SK-N-SH (cell line): ENCODE results near the gene OGDHL. TPM values are rescaled to one million over a fixed set of nuclear protein-coding genes. Genes with fewer than 3 reads are reported as not detected.

Experiments
- CTCF ChIA-PET: fragments of 300-600, 350-600 bp; formaldehyde crosslinking; extraction: SDS; loops from one replicate; lab custom pipeline; 2021; lab: Yijun Ruan, JAX
- POLR2A ChIA-PET: fragments of 350-600 bp; sonication (Branson Sonifier 250); formaldehyde crosslinking; extraction: SDS; loops from one replicate; lab custom pipeline; 2020; ENCODE audit warnings: antibody characterized with exemption, inconsistent platforms; lab: Yijun Ruan, JAX
- DNase-seq: peaks from one replicate; pipeline ENCODE4 v3.0.0; 2012
- H2AFZ ChIP-seq: fragments of 200-600 bp; sonication (generic); 2 replicates; pipeline ENCODE4 v1.8.1; 2016; ENCODE audit warnings: antibody characterized with exemption, mild to moderate bottlenecking, low read depth
- H3F3A ChIP-seq: fragments of 200-600 bp; sonication (generic); replicated peaks from 2 replicates; pipeline ENCODE3; 2016; ENCODE audit warnings: antibody characterized with exemption, mild to moderate bottlenecking; ENCODE audit not compliant: insufficient read depth
- H3K27ac ChIP-seq, 2 experiments: fragments of 200-500 bp in 1 of 2; fragments of 200-600 bp in 1 of 2; sonication (Bioruptor generic) in 1 of 2; sonication (generic), shearing (Covaris generic) in 1 of 2; 2 replicates each; pipeline versions ENCODE4 v1.5.1 to v1.6.1; 2014 to 2016; ENCODE audit warnings: low read depth in 2 of 2, inconsistent platforms in 1 of 2, low read length in 1 of 2, mild to moderate bottlenecking in 1 of 2, mixed read lengths in 1 of 2
- H3K27me3 ChIP-seq: fragments of 200-600 bp; sonication (generic), shearing (Covaris generic); 2 replicates; pipeline ENCODE4 v1.6.1; 2016; ENCODE audit warnings: mixed run types; ENCODE audit not compliant: insufficient read depth
- H3K36me3 ChIP-seq, 2 experiments: fragments of 200-500 bp in 1 of 2; fragments of 200-600 bp in 1 of 2; sonication (Bioruptor generic) in 1 of 2; sonication (generic) in 1 of 2; replicated peaks in 1 of 2; 2 replicates each; pipeline versions ENCODE3 to v1.5.1; 2014 to 2016; ENCODE audit warnings: low read length in 1 of 2, mild to moderate bottlenecking in 1 of 2; ENCODE audit not compliant: insufficient read depth in 2 of 2, control insufficient read depth in 1 of 2
- H3K4me1 ChIP-seq, 2 experiments: fragments of 200-500 bp in 1 of 2; fragments of 200-600 bp in 1 of 2; sonication (Bioruptor generic) in 1 of 2; sonication (generic), shearing (Covaris generic) in 1 of 2; 2 replicates each; pipeline versions ENCODE4 v1.5.1 to v1.6.1; 2014 to 2016; ENCODE audit warnings: low read depth in 1 of 2, low read length in 1 of 2, mixed run types in 1 of 2; ENCODE audit not compliant: insufficient read depth in 2 of 2, control insufficient read depth in 1 of 2
- H3K4me2 ChIP-seq: fragments of 200-600 bp; sonication (generic), shearing (Covaris generic); 2 replicates; pipeline ENCODE4 v1.6.1; 2017; ENCODE audit warnings: mixed run types
- H3K4me3 ChIP-seq, 2 experiments: fragments of 200-500 bp in 1 of 2; fragments of 200-600 bp in 1 of 2; sonication (Bioruptor generic) in 1 of 2; sonication (generic), shearing (Covaris generic) in 1 of 2; 2 replicates each; pipeline versions ENCODE4 v1.5.1 to v1.8.1; 2014 to 2016; ENCODE audit warnings: low read depth in 2 of 2, inconsistent platforms in 1 of 2, low read length in 1 of 2, mild to moderate bottlenecking in 1 of 2, mixed read lengths in 1 of 2, moderate library complexity in 1 of 2
- H3K79me2 ChIP-seq: fragments of 200-600 bp; sonication (generic); 2 replicates; pipeline ENCODE4 v1.8.1; 2017; ENCODE audit warnings: mild to moderate bottlenecking; ENCODE audit not compliant: insufficient read depth
- H3K9ac ChIP-seq: fragments of 200-600 bp; sonication (generic); 2 replicates; pipeline ENCODE4 v1.6.1; 2017; ENCODE audit warnings: mixed run types
- H3K9me2 ChIP-seq: fragments of 200-600 bp; sonication (generic); 2 replicates; pipeline ENCODE4 v1.6.1; 2017; ENCODE audit warnings: mixed run types
- H3K9me3 ChIP-seq: fragments of 200-600 bp; sonication (generic); 2 replicates; pipeline ENCODE4 v1.6.1; 2017; ENCODE audit warnings: mixed run types, mild to moderate bottlenecking, moderate library complexity
- H4K20me1 ChIP-seq: fragments of 200-600 bp; sonication (generic); 2 replicates; pipeline ENCODE4 v1.6.1; 2017; ENCODE audit warnings: mild to moderate bottlenecking, mixed run types; ENCODE audit not compliant: insufficient read depth
- CHD2 ChIP-seq: fragments of 150-350 bp; IDR thresholded peaks from 2 replicates; pipeline ENCODE4 v1.6.1; 2018; ENCODE audit warnings: low read length; ENCODE audit not compliant: partially characterized antibody
- EP300 ChIP-seq, 2 experiments: IDR thresholded peaks; 2 replicates each; pipeline versions ENCODE4 v1.4.0 to v1.6.1; 2012; ENCODE audit warnings: borderline replicate concordance in 1 of 2, low read depth in 1 of 2, low read length in 1 of 2
- FOSL2 ChIP-seq: IDR thresholded peaks from 2 replicates; pipeline ENCODE4 v1.4.0; 2012; ENCODE audit warnings: low read depth, mild to moderate bottlenecking, moderate library complexity, borderline replicate concordance
- FOXJ3 ChIP-seq: sonication (generic); formaldehyde crosslinking; IDR thresholded peaks from 2 replicates; pipeline ENCODE4 v1.5.1; 2020; ENCODE audit warnings: mild to moderate bottlenecking, missing genetic modification reagents
- JUND ChIP-seq: IDR thresholded peaks from 2 replicates; pipeline ENCODE4 v1.4.0; 2012
- MEF2A ChIP-seq: IDR thresholded peaks from 2 replicates; pipeline ENCODE4 v1.4.0; 2012; ENCODE audit warnings: low read depth, borderline replicate concordance
- MXI1 ChIP-seq: IDR thresholded peaks from 2 replicates; pipeline ENCODE4 v1.6.1; 2012; ENCODE audit warnings: mild to moderate bottlenecking, low read depth, low read length, improper control_type of control experiment
- RAD21 ChIP-seq: IDR thresholded peaks from 2 replicates; pipeline ENCODE4 v1.6.1; 2012; ENCODE audit warnings: mild to moderate bottlenecking, low read length
- RXRA ChIP-seq: IDR thresholded peaks from 2 replicates; pipeline ENCODE4 v1.4.0; 2012; ENCODE audit warnings: low read depth, mild to moderate bottlenecking, borderline replicate concordance
- TAF1 ChIP-seq: IDR thresholded peaks from 2 replicates; pipeline ENCODE4 v1.6.1; 2012; ENCODE audit warnings: low read depth, mild to moderate bottlenecking, low read length, moderate library complexity, borderline replicate concordance
- TEAD4 ChIP-seq: IDR thresholded peaks from 2 replicates; pipeline ENCODE4 v1.4.0; 2012; ENCODE audit warnings: mild to moderate bottlenecking, borderline replicate concordance; ENCODE audit not compliant: insufficient read depth
- WGBS: methylation state at CpG from one replicate; pipeline ENCODE4 v1.1.6; 2017; ENCODE audit warnings: low lambda C conversion rate; 5-methylcytosine and 5-hydroxymethylcytosine counted together
- polyA plus RNA-seq, 3 experiments: library from polyadenylated mRNA; depleted of rRNA; stranded (reverse); fragments of >200 nt; gene quantifications; 2 replicates each; pipeline ENCODE4 v1.2.3, GENCODE V29; 2012
- TF ChIP-seq, protein P1 (sequence below): fragments of 200-600 bp; sonication (generic); IDR thresholded peaks from 2 replicates; pipeline ENCODE4 v1.6.1; 2017; ENCODE audit warnings: antibody characterized with exemption, mild to moderate bottlenecking, moderate library complexity
- TF ChIP-seq, protein P2 (sequence below): fragments of 150-350 bp; IDR thresholded peaks from 2 replicates; pipeline ENCODE4 v1.6.1; 2016; ENCODE audit warnings: mild to moderate bottlenecking, low read depth, low read length
- TF ChIP-seq, protein P3 (sequence below): IDR thresholded peaks from 2 replicates; pipeline ENCODE4; 2012

The OGDHL gene
- polyA plus RNA-seq, 1 of the 3 experiments (the other 2 are of a cell fraction) = 25.4 TPM

DNA sequence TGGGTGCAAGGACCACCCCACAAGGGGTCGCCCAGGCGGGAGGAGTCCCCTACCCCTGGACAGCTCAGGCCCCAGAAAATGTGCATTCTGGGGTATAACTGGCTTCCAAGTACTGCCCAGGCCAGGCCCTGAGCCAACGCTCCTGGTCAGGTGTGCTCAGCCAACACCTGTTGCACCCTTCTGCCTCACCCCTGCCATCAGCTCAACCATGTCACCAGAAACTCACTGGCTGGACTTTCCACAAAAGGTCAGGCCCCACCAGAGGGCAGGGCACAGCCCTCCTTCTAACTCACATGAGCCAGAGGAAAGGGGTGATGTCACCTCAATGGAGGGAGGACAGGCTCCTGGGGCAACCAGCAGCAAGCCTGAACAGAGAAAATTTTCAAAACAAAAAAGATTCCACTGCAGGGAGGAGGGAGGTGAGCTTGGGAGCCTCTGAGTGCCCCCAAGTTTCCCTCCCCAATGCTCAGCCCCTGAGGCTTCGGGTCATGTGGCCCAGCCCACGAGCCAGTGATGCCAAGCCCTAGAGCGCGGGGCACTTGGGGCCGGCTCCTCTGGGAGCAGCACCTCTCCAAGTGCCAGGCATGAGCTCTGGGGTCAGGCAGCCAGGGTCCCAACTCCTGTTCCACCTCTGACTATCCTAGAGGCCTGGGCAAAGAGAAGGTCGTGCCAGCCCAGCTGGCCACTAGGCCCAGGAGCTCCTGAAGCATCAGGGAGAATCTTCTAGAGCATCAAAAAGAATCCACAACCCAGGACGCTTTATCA is 2.2 kb downstream of the OGDHL start:
- Histone ChIP-seq H3K4me2 (no peak overlapping the region), H4K20me1 (no peaks in the 10 kb centered on the region), H3F3A (no peaks in the 10 kb centered on the region), H3K27ac (no peak overlapping the region), H2AFZ (no peak overlapping the region), H3K9ac (no peak overlapping the region), H3K36me3 (peaks cover 0 to 15% of the 10 kb centered on the region in 2 experiments), H3K9me2 (no peaks in the 10 kb centered on the region), H3K4me1 (peaks cover 0 to 32% of the 10 kb centered on the region in 2 experiments; a peak in 1 of 4 replicates), H3K9me3 (no peaks in the 10 kb centered on the region)
- DNase-seq = peak; percentile 39
- POLR2A ChIA-PET = interaction anchor here (1.2 kb wide), 1 partner anchor 9 kb away, joined by 3 read pairs; no protein-coding TSS in a partner anchor
- CTCF ChIA-PET = interaction anchor here (5.7 kb wide), 1 partner anchor 166 kb away, joined by 32 read pairs; no protein-coding TSS in a partner anchor
- no peak for TF ChIP-seq FOSL2
- TF ChIP-seq EP300 (IDR thresholded peaks at IDR 0.05; ENCODE audit: borderline replicate concordance in 1 of 2, low read depth in 1 of 2, low read length in 1 of 2) = no peak
- TF ChIP-seq FOXJ3 (CRISPR knock-in tag) = no peak
- TF ChIP-seq, all 33 proteins: peak for 0
- Histone ChIP-seq H3K79me2 (no peaks in the 10 kb centered on the region), H3K27me3 (no peaks in the 10 kb centered on the region; the same call in 1 of the 2 replicates), H3K4me3 (no peak overlapping the region)
- 93% methylated on average over 2 of the region's 10 CpGs for WGBS

DNA sequence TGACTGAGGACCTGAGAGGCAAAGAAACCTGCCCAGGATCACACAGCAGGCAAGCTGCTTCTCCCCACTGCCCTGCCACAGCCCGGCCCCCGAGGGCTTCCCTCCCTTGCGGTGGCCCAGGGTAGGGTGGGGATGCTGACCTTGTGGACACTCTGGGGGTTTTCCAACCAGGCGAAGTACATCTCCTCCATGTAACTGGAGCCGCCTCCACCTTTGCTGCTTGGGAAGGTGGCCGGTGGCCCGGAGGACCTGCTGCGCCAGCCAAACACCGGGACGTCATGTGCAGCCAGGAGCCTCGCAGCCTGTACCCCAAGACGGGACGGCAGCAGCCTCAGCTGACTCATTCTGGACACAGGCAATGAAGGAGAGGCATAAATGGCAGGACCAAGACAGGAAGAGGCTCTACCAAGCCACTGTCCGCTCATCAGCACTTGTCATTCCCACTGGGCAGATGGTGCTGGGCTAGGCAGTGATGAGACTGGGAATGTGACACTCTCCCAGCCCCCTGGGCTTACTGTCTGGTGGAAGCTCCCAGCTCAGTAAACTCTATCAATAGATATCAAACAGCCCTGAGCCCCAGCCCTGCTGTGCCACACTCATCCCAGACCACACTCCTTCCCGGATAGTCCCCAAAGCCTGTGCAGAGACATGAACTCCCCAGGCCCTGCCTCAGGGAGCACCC is 3.7 kb downstream of the OGDHL start:
- WGBS = 85% methylated on average over 10 of the region's 15 CpGs
- POLR2A ChIA-PET = no interaction called here
- H3K4me3 ChIP-seq = no peak overlapping the region
- H3K79me2 ChIP-seq = no peaks in the 10 kb centered on the region
- no peaks in the 10 kb centered on the region for H3K9me2 ChIP-seq
- no peak for DNase-seq
- H3K9me3 ChIP-seq = no peaks in the 10 kb centered on the region
- no peak overlapping the region for H2AFZ ChIP-seq
- CTCF ChIA-PET = interaction anchor here (1.0 kb wide), 1 partner anchor 165 kb away, joined by 3 read pairs; no protein-coding TSS in a partner anchor
- no peak overlapping the region for H3K9ac ChIP-seq
- no peaks in the 10 kb centered on the region for H3K27me3 ChIP-seq
- peaks cover 0 to 32% of the 10 kb centered on the region in 2 experiments; a peak in 1 of 4 replicates for H3K4me1 ChIP-seq
- no peaks in the 10 kb centered on the region for H4K20me1 ChIP-seq
- H3K27ac ChIP-seq = no peak overlapping the region
- no peak for TF ChIP-seq RAD21
- TF ChIP-seq JUND = no peak
- TF ChIP-seq TEAD4 = no peak
- TF ChIP-seq RXRA = no peak
- no peak for TF ChIP-seq MXI1
- TF ChIP-seq, protein P1, sequence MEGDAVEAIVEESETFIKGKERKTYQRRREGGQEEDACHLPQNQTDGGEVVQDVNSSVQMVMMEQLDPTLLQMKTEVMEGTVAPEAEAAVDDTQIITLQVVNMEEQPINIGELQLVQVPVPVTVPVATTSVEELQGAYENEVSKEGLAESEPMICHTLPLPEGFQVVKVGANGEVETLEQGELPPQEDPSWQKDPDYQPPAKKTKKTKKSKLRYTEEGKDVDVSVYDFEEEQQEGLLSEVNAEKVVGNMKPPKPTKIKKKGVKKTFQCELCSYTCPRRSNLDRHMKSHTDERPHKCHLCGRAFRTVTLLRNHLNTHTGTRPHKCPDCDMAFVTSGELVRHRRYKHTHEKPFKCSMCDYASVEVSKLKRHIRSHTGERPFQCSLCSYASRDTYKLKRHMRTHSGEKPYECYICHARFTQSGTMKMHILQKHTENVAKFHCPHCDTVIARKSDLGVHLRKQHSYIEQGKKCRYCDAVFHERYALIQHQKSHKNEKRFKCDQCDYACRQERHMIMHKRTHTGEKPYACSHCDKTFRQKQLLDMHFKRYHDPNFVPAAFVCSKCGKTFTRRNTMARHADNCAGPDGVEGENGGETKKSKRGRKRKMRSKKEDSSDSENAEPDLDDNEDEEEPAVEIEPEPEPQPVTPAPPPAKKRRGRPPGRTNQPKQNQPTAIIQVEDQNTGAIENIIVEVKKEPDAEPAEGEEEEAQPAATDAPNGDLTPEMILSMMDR = no peak
- TF ChIP-seq, protein P2, sequence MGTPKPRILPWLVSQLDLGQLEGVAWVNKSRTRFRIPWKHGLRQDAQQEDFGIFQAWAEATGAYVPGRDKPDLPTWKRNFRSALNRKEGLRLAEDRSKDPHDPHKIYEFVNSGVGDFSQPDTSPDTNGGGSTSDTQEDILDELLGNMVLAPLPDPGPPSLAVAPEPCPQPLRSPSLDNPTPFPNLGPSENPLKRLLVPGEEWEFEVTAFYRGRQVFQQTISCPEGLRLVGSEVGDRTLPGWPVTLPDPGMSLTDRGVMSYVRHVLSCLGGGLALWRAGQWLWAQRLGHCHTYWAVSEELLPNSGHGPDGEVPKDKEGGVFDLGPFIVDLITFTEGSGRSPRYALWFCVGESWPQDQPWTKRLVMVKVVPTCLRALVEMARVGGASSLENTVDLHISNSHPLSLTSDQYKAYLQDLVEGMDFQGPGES = no peak
- TF ChIP-seq CHD2 = no peak
- TF ChIP-seq, protein P3, sequence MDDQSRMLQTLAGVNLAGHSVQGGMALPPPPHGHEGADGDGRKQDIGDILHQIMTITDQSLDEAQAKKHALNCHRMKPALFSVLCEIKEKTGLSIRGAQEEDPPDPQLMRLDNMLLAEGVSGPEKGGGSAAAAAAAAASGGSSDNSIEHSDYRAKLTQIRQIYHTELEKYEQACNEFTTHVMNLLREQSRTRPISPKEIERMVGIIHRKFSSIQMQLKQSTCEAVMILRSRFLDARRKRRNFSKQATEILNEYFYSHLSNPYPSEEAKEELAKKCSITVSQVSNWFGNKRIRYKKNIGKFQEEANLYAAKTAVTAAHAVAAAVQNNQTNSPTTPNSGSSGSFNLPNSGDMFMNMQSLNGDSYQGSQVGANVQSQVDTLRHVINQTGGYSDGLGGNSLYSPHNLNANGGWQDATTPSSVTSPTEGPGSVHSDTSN = no peak
- TF ChIP-seq TAF1 = no peak
- no peak for TF ChIP-seq MEF2A
- peaks cover 0 to 15% of the 10 kb centered on the region in 2 experiments for H3K36me3 ChIP-seq
- H3F3A ChIP-seq = no peaks in the 10 kb centered on the region
- H3K4me2 ChIP-seq = no peak overlapping the region
